Astrocyte (in vitro differentiated cells and primary cell): ENCODE results near the gene CRY2. TPM values are rescaled to one million over a fixed set of nuclear protein-coding genes. Genes with fewer than 3 reads are reported as not detected.

Experiments
- DNase-seq: peaks from one replicate; pipeline ENCODE4 v3.0.0-alpha.2; 2010; ENCODE audit warnings: low read depth
- FAIRE-seq: peaks from 2 replicates; lab custom pipeline; 2011; peaks lifted over from hg19 to GRCh38; lab: Jason Lieb, UNC
- H2AFZ ChIP-seq: 2 replicates; pipeline ENCODE4 v1.6.0; 2012; ENCODE audit warnings: low read depth, low read length, inconsistent platforms
- H3K27ac ChIP-seq: 2 replicates; pipeline ENCODE4 v1.5.1; 2011; ENCODE audit warnings: low read depth, low read length, inconsistent platforms
- H3K27me3 ChIP-seq: 2 replicates; pipeline ENCODE4 v1.6.0; 2011; ENCODE audit warnings: low read length, inconsistent platforms; ENCODE audit not compliant: insufficient read depth
- H3K36me3 ChIP-seq: 2 replicates; pipeline ENCODE4 v1.5.1; 2011; ENCODE audit warnings: low read length, inconsistent platforms; ENCODE audit not compliant: insufficient read depth
- H3K4me1 ChIP-seq: 2 replicates; pipeline ENCODE4 v1.5.1; 2011; ENCODE audit warnings: low read length, inconsistent platforms; ENCODE audit not compliant: insufficient read depth
- H3K4me2 ChIP-seq: 2 replicates; pipeline ENCODE4 v1.6.0; 2012; ENCODE audit warnings: low read length, inconsistent platforms
- H3K4me3 ChIP-seq: 2 replicates; pipeline ENCODE4 v1.5.1; 2011; ENCODE audit warnings: low read depth, mild to moderate bottlenecking, low read length, inconsistent platforms; ENCODE audit not compliant: insufficient read depth
- H3K79me2 ChIP-seq: 2 replicates; pipeline ENCODE4 v1.6.0; 2012; ENCODE audit warnings: mild to moderate bottlenecking, low read length, inconsistent platforms; ENCODE audit not compliant: insufficient read depth
- H3K9ac ChIP-seq: 2 replicates; pipeline ENCODE4 v1.6.0; 2012; ENCODE audit warnings: mild to moderate bottlenecking, low read length, inconsistent platforms
- H3K9me3 ChIP-seq: 2 replicates; pipeline ENCODE4 v1.5.1; 2012; ENCODE audit warnings: low read depth, mild to moderate bottlenecking, low read length, inconsistent platforms; ENCODE audit not compliant: insufficient read depth
- H4K20me1 ChIP-seq: 2 replicates; pipeline ENCODE4 v1.6.0; 2012; ENCODE audit warnings: low read length, inconsistent platforms; ENCODE audit not compliant: insufficient read depth
- H3K27ac Mint-ChIP-seq: one replicate; pipeline ENCODE4 v1.8.0; 2021; ENCODE audit warnings: mild to moderate bottlenecking, mixed read lengths; ENCODE audit not compliant: unreplicated experiment
- H3K27me3 Mint-ChIP-seq: one replicate; pipeline ENCODE4 v1.8.0; 2021; ENCODE audit warnings: low read depth, mixed read lengths; ENCODE audit not compliant: unreplicated experiment
- H3K36me3 Mint-ChIP-seq: one replicate; pipeline ENCODE4 v1.8.0; 2021; ENCODE audit warnings: low read depth, mixed read lengths; ENCODE audit not compliant: unreplicated experiment
- H3K4me1 Mint-ChIP-seq: one replicate; pipeline ENCODE4 v1.8.0; 2021; ENCODE audit warnings: low read depth, mixed read lengths; ENCODE audit not compliant: unreplicated experiment
- H3K4me3 Mint-ChIP-seq: one replicate; pipeline ENCODE4 v1.8.0; 2021; ENCODE audit warnings: mild to moderate bottlenecking, moderate library complexity, mixed read lengths; ENCODE audit not compliant: unreplicated experiment
- H3K9me3 Mint-ChIP-seq: one replicate; pipeline ENCODE4 v1.8.0; 2021; ENCODE audit warnings: mild to moderate bottlenecking, mixed read lengths; ENCODE audit not compliant: unreplicated experiment
- CTCF ChIP-seq: IDR thresholded peaks from 2 replicates; pipeline ENCODE4 v1.5.1; 2011; ENCODE audit warnings: low read depth, mild to moderate bottlenecking, inconsistent platforms, low read length, moderate library complexity; ENCODE audit not compliant: insufficient read depth
- EZH2 ChIP-seq: IDR thresholded peaks from 2 replicates; pipeline ENCODE4 v1.6.1; 2012; ENCODE audit warnings: mild to moderate bottlenecking, low read length, inconsistent platforms; ENCODE audit not compliant: insufficient read depth
- total RNA-seq: library from RNA; stranded (reverse); gene quantifications from 2 replicates; pipeline ENCODE4 v1.2.1, GENCODE V29; 2021

CRY2 gene
- total RNA-seq, 1 donor from 2014 or later: 16.9 TPM

- H2AFZ ChIP-seq: no peak overlapping the region
- H3K36me3 Mint-ChIP-seq: peaks cover 4% of the 10 kb centered on the region
These were observed 66.2 kb downstream of the CRY2 start for GRCh38 chr11:45913514-45913913.

GRCh38 chr11:45913942-45914635, 66.8 kb downstream of the CRY2 start:
- DNase-seq (no peak), FAIRE-seq (no peak)
- Histone ChIP-seq H4K20me1 (peaks cover 10% of the 10 kb centered on the region), H3K36me3 (peaks cover 7% of the 10 kb centered on the region), H3K79me2 (peaks cover 24% of the 10 kb centered on the region), H2AFZ (no peak overlapping the region), H3K9ac (no peak overlapping the region), H3K4me1 (peaks cover 6% of the 10 kb centered on the region), H3K4me3 (no peak overlapping the region), H3K27me3 (no peaks in the 10 kb centered on the region), H3K27ac (no peak overlapping the region), H3K9me3 (no peaks in the 10 kb centered on the region), H3K4me2 (no peak overlapping the region)
- no peak overlapping the region for H3K4me3 Mint-ChIP-seq
- H3K27me3 Mint-ChIP-seq: no peaks in the 10 kb centered on the region
- peaks cover 4% of the 10 kb centered on the region for H3K36me3 Mint-ChIP-seq
- peaks cover 11% of the 10 kb centered on the region for H3K4me1 Mint-ChIP-seq
- no peak for TF ChIP-seq CTCF
- no peak for TF ChIP-seq EZH2
- H3K27ac Mint-ChIP-seq: no peak overlapping the region
- H3K9me3 Mint-ChIP-seq: no peaks in the 10 kb centered on the region

More at GRCh38 chr11:45913514-45913913, 66.2 kb downstream of the CRY2 start:
- DNase-seq (no peak), FAIRE-seq (no peak)
- H3K4me1 ChIP-seq: peaks cover 6% of the 10 kb centered on the region
- H3K9me3 ChIP-seq: no peaks in the 10 kb centered on the region
- no peak for TF ChIP-seq CTCF
- TF ChIP-seq EZH2: no peak
- Mint-ChIP-seq H3K27me3 (no peaks in the 10 kb centered on the region), H3K4me3 (no peak overlapping the region), H3K4me1 (peaks cover 11% of the 10 kb centered on the region), H3K27ac (no peak overlapping the region), H3K9me3 (no peaks in the 10 kb centered on the region)
- H3K27me3 ChIP-seq: no peaks in the 10 kb centered on the region
- no peak overlapping the region for H3K4me2 ChIP-seq
- peaks cover 16% of the 10 kb centered on the region for H4K20me1 ChIP-seq
- peaks cover 7% of the 10 kb centered on the region for H3K36me3 ChIP-seq
- H3K4me3 ChIP-seq: no peak overlapping the region
- no peak overlapping the region for H3K27ac ChIP-seq
- peaks cover 24% of the 10 kb centered on the region for H3K79me2 ChIP-seq
- no peak overlapping the region for H3K9ac ChIP-seq

- Histone ChIP-seq H3K4me2 (no peak overlapping the region), H3K4me1 (peaks cover 6% of the 10 kb centered on the region), H3K36me3 (peaks cover 7% of the 10 kb centered on the region), H3K79me2 (peaks cover 24% of the 10 kb centered on the region), H3K27me3 (no peaks in the 10 kb centered on the region), H2AFZ (no peak overlapping the region), H3K4me3 (no peak overlapping the region), H4K20me1 (peaks cover 9% of the 10 kb centered on the region), H3K9ac (no peak overlapping the region), H3K27ac (no peak overlapping the region), H3K9me3 (no peaks in the 10 kb centered on the region)
- DNase-seq: no peak
- TF ChIP-seq CTCF (no peak), EZH2 (no peak)
- peaks cover 1% of the 10 kb centered on the region for H3K27me3 Mint-ChIP-seq
- no peak overlapping the region for H3K27ac Mint-ChIP-seq
- FAIRE-seq: no peak
- peaks cover 4% of the 10 kb centered on the region for H3K36me3 Mint-ChIP-seq
- H3K4me3 Mint-ChIP-seq: no peak overlapping the region
- peaks cover 11% of the 10 kb centered on the region for H3K4me1 Mint-ChIP-seq
- no peaks in the 10 kb centered on the region for H3K9me3 Mint-ChIP-seq
These were observed 68.2 kb downstream of the CRY2 start for GRCh38 chr11:45915446-45915845.
